RWPE2 (cell line): Measurements from ENCODE around the gene WIZ.

Experiments used
- ATAC-seq: fragments of 200-7000 bp; cut with Tn5 transposase; 3 replicates; pipeline ENCODE4 v1.9.1; 2021; ENCODE audit warnings: low read depth
- DNase-seq: peaks from one replicate; pipeline ENCODE4 v3.0.0-alpha.2; 2020; ENCODE audit warnings: low spot score
- H3K27ac ChIP-seq: fragments of 450-650 bp; 2 replicates; pipeline ENCODE4 v1.5.1; 2017; ENCODE audit warnings: mild to moderate bottlenecking; ENCODE audit not compliant: poor library complexity, severe bottlenecking
- H3K27me3 ChIP-seq: fragments of 250-450 bp; sonication (Bioruptor Pico); 2 replicates; pipeline ENCODE4 v1.5.1; 2021; ENCODE audit warnings: mild to moderate bottlenecking, moderate library complexity; ENCODE audit not compliant: insufficient read depth, poor library complexity, severe bottlenecking
- H3K36me3 ChIP-seq: fragments of 250-450 bp; sonication (Bioruptor Pico); 2 replicates; pipeline ENCODE4 v1.5.1; 2020; ENCODE audit warnings: low read depth, mild to moderate bottlenecking, moderate library complexity
- H3K4me1 ChIP-seq: fragments of 250-450 bp; sonication (Bioruptor Pico); 2 replicates; pipeline ENCODE4 v1.5.1; 2021; ENCODE audit warnings: mild to moderate bottlenecking, moderate library complexity; ENCODE audit not compliant: insufficient read depth, poor library complexity, severe bottlenecking
- H3K4me3 ChIP-seq: fragments of 250-450 bp; sonication (Bioruptor Pico); 2 replicates; pipeline ENCODE4 v1.5.1; 2021; ENCODE audit warnings: mild to moderate bottlenecking, moderate library complexity; ENCODE audit not compliant: severe bottlenecking
- H3K9me3 ChIP-seq: fragments of 250-450 bp; sonication (Bioruptor Pico); 2 replicates; pipeline ENCODE4 v1.5.1; 2021; ENCODE audit warnings: mild to moderate bottlenecking, moderate library complexity; ENCODE audit not compliant: severe bottlenecking
- TF ChIP-seq, protein P1 (sequence below): fragments of 450-650 bp; IDR thresholded peaks from one replicate; pipeline ENCODE4 v1.5.1; 2017; ENCODE audit warnings: mild to moderate bottlenecking, moderate library complexity; ENCODE audit not compliant: poor library complexity, severe bottlenecking

The WIZ gene

GRCh38 chr19:15439821-15440641 is 9.7 kb downstream of the WIZ start:
- Histone ChIP-seq H3K4me3 (no peak overlapping the region), H3K9me3 (no peaks in the 10 kb centered on the region), H3K36me3 (no peaks in the 10 kb centered on the region), H3K27me3 (no peaks in the 10 kb centered on the region), H3K4me1 (no peaks in the 10 kb centered on the region), H3K27ac (no peak overlapping the region)
- ATAC-seq (no peak), DNase-seq (peak; percentile 48)
- TF ChIP-seq, protein P1, sequence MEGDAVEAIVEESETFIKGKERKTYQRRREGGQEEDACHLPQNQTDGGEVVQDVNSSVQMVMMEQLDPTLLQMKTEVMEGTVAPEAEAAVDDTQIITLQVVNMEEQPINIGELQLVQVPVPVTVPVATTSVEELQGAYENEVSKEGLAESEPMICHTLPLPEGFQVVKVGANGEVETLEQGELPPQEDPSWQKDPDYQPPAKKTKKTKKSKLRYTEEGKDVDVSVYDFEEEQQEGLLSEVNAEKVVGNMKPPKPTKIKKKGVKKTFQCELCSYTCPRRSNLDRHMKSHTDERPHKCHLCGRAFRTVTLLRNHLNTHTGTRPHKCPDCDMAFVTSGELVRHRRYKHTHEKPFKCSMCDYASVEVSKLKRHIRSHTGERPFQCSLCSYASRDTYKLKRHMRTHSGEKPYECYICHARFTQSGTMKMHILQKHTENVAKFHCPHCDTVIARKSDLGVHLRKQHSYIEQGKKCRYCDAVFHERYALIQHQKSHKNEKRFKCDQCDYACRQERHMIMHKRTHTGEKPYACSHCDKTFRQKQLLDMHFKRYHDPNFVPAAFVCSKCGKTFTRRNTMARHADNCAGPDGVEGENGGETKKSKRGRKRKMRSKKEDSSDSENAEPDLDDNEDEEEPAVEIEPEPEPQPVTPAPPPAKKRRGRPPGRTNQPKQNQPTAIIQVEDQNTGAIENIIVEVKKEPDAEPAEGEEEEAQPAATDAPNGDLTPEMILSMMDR, result no peak

DNA sequence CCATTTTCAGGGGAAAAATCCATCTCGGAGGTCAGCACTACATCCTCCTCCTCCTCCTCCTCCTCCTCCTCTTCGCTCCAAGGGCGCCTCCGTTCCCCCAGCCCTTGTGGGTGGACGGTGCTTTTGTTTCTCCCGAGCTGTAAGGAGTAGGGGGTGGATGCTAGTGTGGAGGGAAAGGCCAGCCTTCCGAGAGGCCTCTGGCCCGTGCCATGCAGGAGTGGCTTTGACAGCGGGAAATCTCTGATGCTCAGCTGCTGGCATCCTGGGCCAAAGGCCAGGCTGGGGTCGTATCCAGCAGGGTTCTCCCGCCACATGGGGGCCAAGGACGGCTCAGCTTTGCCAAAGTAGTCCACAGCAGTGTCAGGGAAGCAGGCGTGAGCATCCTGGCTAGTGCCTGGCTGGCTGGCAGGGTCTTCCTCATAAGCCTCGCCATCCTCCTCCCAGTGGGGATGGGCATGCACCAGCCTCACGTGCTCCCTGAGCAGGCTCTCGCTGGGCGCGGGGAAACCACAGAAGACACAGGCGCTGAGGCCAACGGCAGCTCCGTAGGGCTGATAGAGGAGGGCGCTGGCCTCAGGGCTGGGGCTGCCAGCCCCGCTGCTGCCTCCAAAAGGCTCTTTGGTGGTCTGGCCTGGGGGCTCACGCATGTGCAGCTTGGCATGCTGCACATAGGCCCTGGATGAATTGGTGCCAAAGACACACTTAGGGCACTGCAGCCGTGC is 10.5 kb downstream of the WIZ start:
- Histone ChIP-seq H3K9me3 (no peaks in the 10 kb centered on the region), H3K36me3 (no peaks in the 10 kb centered on the region), H3K27ac (no peak overlapping the region), H3K4me3 (no peak overlapping the region), H3K27me3 (no peaks in the 10 kb centered on the region), H3K4me1 (no peaks in the 10 kb centered on the region)
- TF ChIP-seq, protein P1, result no peak
- DNase-seq, result peak; percentile 58
- ATAC-seq, result no peak

GRCh38 chr19:15438577-15438976 is 11.2 kb downstream of the WIZ start:
- Histone ChIP-seq H3K4me1 (no peaks in the 10 kb centered on the region), H3K27me3 (no peaks in the 10 kb centered on the region), H3K27ac (no peak overlapping the region), H3K9me3 (no peaks in the 10 kb centered on the region), H3K36me3 (no peaks in the 10 kb centered on the region), H3K4me3 (no peak overlapping the region)
- DNase-seq (no peak), ATAC-seq (no peak)
- TF ChIP-seq, protein P1, result no peak

DNA sequence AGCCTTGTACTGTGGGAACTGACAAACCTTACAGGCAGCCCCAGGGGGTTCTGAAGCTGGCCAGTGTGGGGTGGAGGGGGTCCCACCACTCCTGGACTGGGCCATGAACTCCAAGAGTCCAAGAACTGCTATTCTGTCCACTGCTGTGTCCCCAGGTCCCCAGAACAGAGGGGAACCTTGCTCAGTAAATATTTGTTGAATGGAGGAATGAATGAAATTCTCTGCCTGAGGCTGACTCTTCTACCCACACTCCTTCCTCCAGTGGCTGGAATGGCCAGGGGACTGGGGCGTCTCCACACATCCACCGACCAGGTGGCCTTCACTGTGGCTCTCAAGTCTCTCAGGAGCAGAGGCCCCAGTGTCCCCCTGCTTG is 11.6 kb downstream of the WIZ start:
- H3K4me1 ChIP-seq, result no peaks in the 10 kb centered on the region
- no peak overlapping the region for H3K4me3 ChIP-seq
- TF ChIP-seq, protein P1, result no peak
- no peaks in the 10 kb centered on the region for H3K9me3 ChIP-seq
- no peaks in the 10 kb centered on the region for H3K36me3 ChIP-seq
- no peak for DNase-seq
- ATAC-seq, result no peak
- H3K27ac ChIP-seq, result no peak overlapping the region
- no peaks in the 10 kb centered on the region for H3K27me3 ChIP-seq
